ENCODE data around the gene PIP5K1B. TPM values are rescaled to one million over a fixed set of nuclear protein-coding genes. Genes with fewer than 3 reads are reported as not detected.
A peak's percentile ranks its signal among the peaks of the same experiment; 100 is the strongest.

The PIP5K1B gene
- total RNA-seq, 2 donors from 2014 or later: 18.4 to 44.8 TPM

GRCh38 chr9:68894502-68894901, 189.5 kb downstream of the PIP5K1B start:
- Histone ChIP-seq H3K27ac (no peak overlapping the region), H3K4me3 (no peak overlapping the region), H3K4me1 (peaks cover 0 to 31% of the 10 kb centered on the region in 2 donors), H3K36me3 (no peaks in the 10 kb centered on the region), H3K9me3 (no peaks in the 10 kb centered on the region), H3K27me3 (no peaks in the 10 kb centered on the region)
- TF ChIP-seq CTCF (IDR thresholded peaks at IDR 0.05): no peak
- DNase-seq (ENCODE audit: low spot score): no peak

- Histone ChIP-seq H3K27ac (peak overlapping the region in 1 of 2 donors; percentile 58), H3K27me3 (no peaks in the 10 kb centered on the region), H3K36me3 (no peaks in the 10 kb centered on the region), H3K4me3 (no peak overlapping the region), H3K9me3 (no peaks in the 10 kb centered on the region), H3K4me1 (peaks cover 0 to 31% of the 10 kb centered on the region in 2 donors)
- DNase-seq (ENCODE audit: low spot score): no peak
- TF ChIP-seq CTCF (IDR thresholded peaks at IDR 0.05): no peak
These were observed 190.9 kb downstream of the PIP5K1B start for GRCh38 chr9:68895741-68896478.

DNA sequence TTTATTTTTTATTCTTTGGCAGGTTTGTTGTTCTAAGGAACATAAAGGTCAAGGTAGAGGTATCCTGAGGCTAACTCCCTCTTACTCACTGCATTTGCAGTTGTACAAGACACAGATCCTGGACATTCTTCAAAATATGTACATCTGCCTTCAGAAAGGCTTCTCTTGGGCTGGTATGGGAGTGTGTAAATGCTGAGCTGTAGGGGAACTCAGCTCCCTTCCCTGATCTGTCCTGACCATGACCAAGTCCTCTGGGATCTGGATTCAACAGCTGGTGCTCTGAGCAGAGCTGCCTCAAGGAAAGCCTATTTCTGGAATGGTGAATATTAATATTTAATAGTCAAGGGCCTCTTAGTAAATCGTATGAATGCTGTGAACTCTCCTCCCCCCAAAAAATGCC, 191.4 kb downstream of the PIP5K1B start:
- H3K9me3 ChIP-seq: no peaks in the 10 kb centered on the region
- no peak for DNase-seq (ENCODE audit: low spot score)
- H3K27ac ChIP-seq: peak overlapping the region in 1 of 2 donors; percentile 58
- H3K36me3 ChIP-seq: no peaks in the 10 kb centered on the region
- TF ChIP-seq CTCF (IDR thresholded peaks at IDR 0.05): no peak
- H3K4me1 ChIP-seq: peaks cover 0 to 31% of the 10 kb centered on the region in 2 donors
- H3K27me3 ChIP-seq: no peaks in the 10 kb centered on the region
- H3K4me3 ChIP-seq: no peak overlapping the region

- no peaks in the 10 kb centered on the region for H3K9me3 ChIP-seq
- DNase-seq (ENCODE audit: low spot score): no peak
- peaks cover 0 to 31% of the 10 kb centered on the region in 2 donors for H3K4me1 ChIP-seq
- H3K27ac ChIP-seq: peak overlapping the region in 1 of 2 donors; percentile 42
- no peaks in the 10 kb centered on the region for H3K36me3 ChIP-seq
- H3K4me3 ChIP-seq: no peak overlapping the region
- TF ChIP-seq CTCF (IDR thresholded peaks at IDR 0.05): no peak
- H3K27me3 ChIP-seq: no peaks in the 10 kb centered on the region
These were observed 192.6 kb downstream of the PIP5K1B start for GRCh38 chr9:68897577-68898145.

- Histone ChIP-seq H3K27ac (no peak overlapping the region), H3K36me3 (no peaks in the 10 kb centered on the region), H3K27me3 (no peaks in the 10 kb centered on the region), H3K9me3 (no peaks in the 10 kb centered on the region), H3K4me1 (peaks cover 0 to 31% of the 10 kb centered on the region in 2 donors), H3K4me3 (no peak overlapping the region)
- no peak for TF ChIP-seq CTCF (IDR thresholded peaks at IDR 0.05)
- no peak for DNase-seq (ENCODE audit: low spot score)
These were observed 193.9 kb downstream of the PIP5K1B start for GRCh38 chr9:68898781-68899439.
